T-cell (primary cell): Measurements from ENCODE around the gene ITGA4. TPM values are rescaled to one million over a fixed set of nuclear protein-coding genes. Genes with fewer than 3 reads are reported as not detected.

Experiments
- ATAC-seq, 4 experiments: fragments of 200-7000 bp in 3 of 4; fragments of 150-1000 bp in 1 of 4; cut with Tn5 transposase; replicated peaks in 1 of 4; 1 replicate in 3 of 4; 2 replicates in 1 of 4; pipeline ENCODE4 v1.10.0; 2021; ENCODE audit warnings: moderate library complexity in 3 of 4, mild to moderate bottlenecking in 2 of 4, moderate number of reproducible peaks in 1 of 4
- CTCF ChIA-PET, 2 donors: fragments of 300-600 bp; sonication (Branson Sonifier 250); formaldehyde crosslinking; loops; one replicate each; lab custom pipeline; 2022; ENCODE audit warnings: antibody characterized with exemption in 2 of 2; lab: Charles Lee
- POLR2A ChIA-PET, 2 donors: fragments of 300-600 bp; sonication (Branson Sonifier 250); formaldehyde crosslinking; loops; one replicate each; lab custom pipeline; 2022; ENCODE audit warnings: antibody characterized with exemption in 2 of 2; lab: Charles Lee
- DNase-seq, 35 experiments: peaks; one replicate each; pipeline versions ENCODE4 v3.0.0 to v3.0.0-alpha.2; 2013 to 2023
- H3K27ac ChIP-seq: one replicate; pipeline ENCODE4 v1.5.1; 2013; ENCODE audit warnings: low read length
- H3K27me3 ChIP-seq, 2 experiments: replicated peaks in 1 of 2; 1 replicate in 1 of 2; 2 replicates in 1 of 2; pipeline versions ENCODE4 v1.6.1 to v1.7.0; 2013; ENCODE audit warnings: low read length in 1 of 2, mixed read lengths in 1 of 2; ENCODE audit not compliant: control insufficient read depth in 2 of 2, insufficient read depth in 2 of 2; ENCODE audit errors: extremely low read depth in 1 of 2
- H3K36me3 ChIP-seq, 2 donors: 1 replicate in 1 of 2; 2 replicates in 1 of 2; pipeline versions ENCODE4 v1.6.1 to v1.7.0; 2013; ENCODE audit warnings: low read length in 1 of 2; ENCODE audit not compliant: control insufficient read depth in 2 of 2, insufficient read depth in 1 of 2; ENCODE audit errors: extremely low read depth in 1 of 2
- H3K4me1 ChIP-seq, 2 experiments: 1 replicate in 1 of 2; 2 replicates in 1 of 2; pipeline versions ENCODE4 v1.6.1 to v1.7.0; 2013; ENCODE audit warnings: low read length in 2 of 2, mixed read lengths in 1 of 2; ENCODE audit not compliant: insufficient read depth in 2 of 2, control insufficient read depth in 1 of 2; ENCODE audit errors: extremely low read depth in 1 of 2
- H3K4me3 ChIP-seq, 2 donors: 1 replicate in 1 of 2; 2 replicates in 1 of 2; pipeline versions ENCODE4 v1.5.1 to v1.7.0; 2013; ENCODE audit warnings: mild to moderate bottlenecking in 2 of 2, low read length in 1 of 2, moderate library complexity in 1 of 2; ENCODE audit not compliant: control insufficient read depth in 1 of 2; ENCODE audit errors: extremely low read depth in 1 of 2
- H3K9me3 ChIP-seq: 2 replicates; pipeline ENCODE4 v1.7.0; 2013
- H3K27ac Mint-ChIP-seq, 2 donors: one replicate each; pipeline ENCODE4 v1.8.0; 2020 to 2021; ENCODE audit warnings: mild to moderate bottlenecking in 2 of 2, mixed read lengths in 2 of 2
- H3K27me3 Mint-ChIP-seq, 2 donors: one replicate each; pipeline ENCODE4 v1.8.0; 2021 to 2022; ENCODE audit warnings: mixed read lengths in 2 of 2
- H3K36me3 Mint-ChIP-seq: one replicate; pipeline ENCODE4 v1.8.0; 2021; ENCODE audit warnings: mixed read lengths
- H3K4me1 Mint-ChIP-seq, 3 donors: one replicate each; pipeline ENCODE4 v1.8.0; 2020 to 2022; ENCODE audit warnings: mixed read lengths in 3 of 3, mild to moderate bottlenecking in 1 of 3
- H3K4me3 Mint-ChIP-seq, 3 donors: one replicate each; pipeline ENCODE4 v1.8.0; 2020 to 2022; ENCODE audit warnings: mild to moderate bottlenecking in 3 of 3, mixed read lengths in 3 of 3, moderate library complexity in 3 of 3
- H3K9me3 Mint-ChIP-seq, 3 donors: one replicate each; pipeline ENCODE4 v1.8.0; 2020 to 2022; ENCODE audit warnings: mixed read lengths in 3 of 3
- WGBS: methylation state at CpG from one replicate; pipeline ENCODE4 v1.1.5; 2013; ENCODE audit warnings: missing lambda C conversion rate; ENCODE audit not compliant: insufficient coverage; 5-methylcytosine and 5-hydroxymethylcytosine counted together
- total RNA-seq, 35 experiments: library from RNA in 6 of 35; stranded (reverse) in 6 of 35; fragments of 120-200 nt in 1 of 35; gene quantifications; one replicate each; pipeline versions ENCODE4 v1.2.1 to v1.2.4 and lab custom pipeline; 2013 to 2026

The ITGA4 gene
- total RNA-seq, 5 donors from 2014 or later (not counting 1 experiment from before 2014, with no cell fraction given) = 150 to 318 (median 255) TPM

GRCh38 chr2:181499231-181499630 is 42.0 kb downstream of the ITGA4 start:
- DNase-seq (no peak), ATAC-seq (no peak)
- ChIA-PET CTCF (no interaction called here), POLR2A (interaction anchor here in 1 of 2 donors (0.6 kb wide), 1 partner anchor 28 kb away, joined by 3 read pairs; no protein-coding TSS in a partner anchor)
- Histone ChIP-seq H3K27ac (no peak overlapping the region), H3K4me3 (no peak overlapping the region), H3K4me1 (no peaks in the 10 kb centered on the region), H3K9me3 (no peaks in the 10 kb centered on the region), H3K36me3 (peaks cover 5 to 73% of the 10 kb centered on the region in 2 donors), H3K27me3 (no peaks in the 10 kb centered on the region)
- WGBS = 90% methylated on average over 2 of the region's 4 CpGs
- Mint-ChIP-seq H3K27ac (peak overlapping the region in 1 of 2 donors; percentile 4), H3K4me1 (peaks cover 0 to 20% (median 9%) of the 10 kb centered on the region in 3 donors), H3K9me3 (no peaks in the 10 kb centered on the region), H3K36me3 (peaks cover 46% of the 10 kb centered on the region), H3K27me3 (no peaks in the 10 kb centered on the region), H3K4me3 (no peak overlapping the region)

- no peak overlapping the region for H3K27ac Mint-ChIP-seq
- H3K36me3 Mint-ChIP-seq = peaks cover 47% of the 10 kb centered on the region
- CTCF ChIA-PET = interaction anchor here in 1 of 2 donors (0.6 kb wide), 1 partner anchor 340 kb away, joined by 3 read pairs; no protein-coding TSS in a partner anchor
Observed at GRCh38 chr2:181500201-181500600, 43.0 kb downstream of the ITGA4 start.

GRCh38 chr2:181515719-181516118 is 58.5 kb downstream of the ITGA4 start:
- Mint-ChIP-seq H3K4me3 (no peak overlapping the region), H3K36me3 (peaks cover 70% of the 10 kb centered on the region), H3K9me3 (no peaks in the 10 kb centered on the region), H3K27ac (no peak overlapping the region), H3K4me1 (peaks cover 66 to 69% (median 67%) of the 10 kb centered on the region in 3 donors), H3K27me3 (no peaks in the 10 kb centered on the region)
- H3K27ac ChIP-seq = no peak overlapping the region
- H3K9me3 ChIP-seq = no peaks in the 10 kb centered on the region
- POLR2A ChIA-PET = interaction anchor here in 1 of 2 donors (0.6 to 1.8 kb wide), 3 partner anchors 11 to 48 kb away, joined by 3 to 4 read pairs (median 3); no protein-coding TSS in a partner anchor
- WGBS = no CpG with 5 or more reads among the region's 3 CpGs
- CTCF ChIA-PET = interaction anchor here in 1 of 2 donors (1.5 kb wide), 1 partner anchor 10 kb away, joined by 4 read pairs; no protein-coding TSS in a partner anchor
- H3K27me3 ChIP-seq = no peaks in the 10 kb centered on the region
- ATAC-seq = no peak
- H3K4me1 ChIP-seq = peaks cover 17 to 22% of the 10 kb centered on the region in 2 experiments
- DNase-seq = no peak
- H3K4me3 ChIP-seq = no peak overlapping the region
- peaks cover 5 to 82% of the 10 kb centered on the region in 2 donors for H3K36me3 ChIP-seq

More at GRCh38 chr2:181500201-181500600, 43.0 kb downstream of the ITGA4 start:
- Mint-ChIP-seq H3K4me3 (no peak overlapping the region), H3K4me1 (peaks cover 0 to 22% (median 9%) of the 10 kb centered on the region in 3 donors), H3K27me3 (no peaks in the 10 kb centered on the region), H3K9me3 (no peaks in the 10 kb centered on the region)
- no peaks in the 10 kb centered on the region for H3K9me3 ChIP-seq
- DNase-seq = no peak
- H3K27me3 ChIP-seq = no peaks in the 10 kb centered on the region
- POLR2A ChIA-PET = no interaction called here
- H3K36me3 ChIP-seq = peaks cover 5 to 78% of the 10 kb centered on the region in 2 donors
- no peak overlapping the region for H3K4me3 ChIP-seq
- no peak overlapping the region for H3K27ac ChIP-seq
- WGBS = no CpG with 5 or more reads among the region's 4 CpGs
- no peaks in the 10 kb centered on the region for H3K4me1 ChIP-seq
- no peak for ATAC-seq

- Histone ChIP-seq H3K36me3 (peaks cover 5 to 69% of the 10 kb centered on the region in 2 donors), H3K4me3 (no peak overlapping the region), H3K27me3 (no peaks in the 10 kb centered on the region), H3K9me3 (no peaks in the 10 kb centered on the region), H3K27ac (no peak overlapping the region), H3K4me1 (peaks cover 17 to 22% of the 10 kb centered on the region in 2 experiments)
- Mint-ChIP-seq H3K9me3 (no peaks in the 10 kb centered on the region), H3K27ac (peak overlapping the region; percentile 44 to 64), H3K27me3 (no peaks in the 10 kb centered on the region), H3K4me3 (peak overlapping the region in 1 of 3 donors; percentile 2), H3K36me3 (peaks cover 67% of the 10 kb centered on the region), H3K4me1 (peaks cover 59 to 63% (median 61%) of the 10 kb centered on the region in 3 donors)
- DNase-seq = no peak
- no peak for ATAC-seq
- POLR2A ChIA-PET = interaction anchor here in 1 of 2 donors (1.8 kb wide), 1 partner anchor 12 kb away, joined by 4 read pairs; no protein-coding TSS in a partner anchor
- CTCF ChIA-PET = interaction anchor here (0.6 to 1.0 kb wide), 2 partner anchors 11 to 199 kb away, joined by 3 to 5 read pairs; no protein-coding TSS in a partner anchor
Observed at GRCh38 chr2:181516992-181517391, 59.8 kb downstream of the ITGA4 start.

GRCh38 chr2:181517685-181518301 is 60.6 kb downstream of the ITGA4 start:
- ChIA-PET CTCF (interaction anchor here in 1 of 2 donors (1.0 kb wide), 1 partner anchor 198 kb away, joined by 5 read pairs; no protein-coding TSS in a partner anchor), POLR2A (no interaction called here)
- Mint-ChIP-seq H3K27ac (peak overlapping the region; percentile 44 to 64), H3K4me1 (peaks cover 52 to 55% (median 54%) of the 10 kb centered on the region in 3 donors), H3K9me3 (no peaks in the 10 kb centered on the region), H3K4me3 (peak overlapping the region in 1 of 3 donors; percentile 2), H3K36me3 (peaks cover 62% of the 10 kb centered on the region), H3K27me3 (no peaks in the 10 kb centered on the region)
- ATAC-seq (peak; percentile 63 to 73 (median 69)), DNase-seq (peak in 14 of 35 experiments; percentile 1 to 28 (median 10))
- Histone ChIP-seq H3K36me3 (peaks cover 5 to 69% of the 10 kb centered on the region in 2 donors), H3K9me3 (no peaks in the 10 kb centered on the region), H3K4me1 (peaks cover 17 to 22% of the 10 kb centered on the region in 2 experiments), H3K27ac (no peak overlapping the region), H3K27me3 (no peaks in the 10 kb centered on the region), H3K4me3 (no peak overlapping the region)
- 0% methylated on average over 1 of the region's 1 CpG for WGBS

GRCh38 chr2:181520253-181520652 is 63.1 kb downstream of the ITGA4 start:
- ATAC-seq (no peak), DNase-seq (no peak)
- Histone ChIP-seq H3K4me3 (no peak overlapping the region), H3K4me1 (peaks cover 13 to 18% of the 10 kb centered on the region in 2 experiments), H3K36me3 (peaks cover 5 to 67% of the 10 kb centered on the region in 2 donors), H3K27ac (no peak overlapping the region), H3K27me3 (no peaks in the 10 kb centered on the region), H3K9me3 (no peaks in the 10 kb centered on the region)
- Mint-ChIP-seq H3K36me3 (peaks cover 52% of the 10 kb centered on the region), H3K4me3 (no peak overlapping the region), H3K4me1 (peaks cover 30% of the 10 kb centered on the region in 3 donors), H3K9me3 (no peaks in the 10 kb centered on the region), H3K27ac (peak overlapping the region in 1 of 2 donors; percentile 4), H3K27me3 (no peaks in the 10 kb centered on the region)
- WGBS = 100% methylated on average over 1 of the region's 1 CpG
- ChIA-PET CTCF (no interaction called here), POLR2A (no interaction called here)
